B cell (primary cell): Measurements from ENCODE around the gene MRPL52. TPM values are rescaled to one million over a fixed set of nuclear protein-coding genes. Genes with fewer than 3 reads are reported as not detected.

Experiments
- ATAC-seq: fragments of 200-7000 bp; cut with Tn5 transposase; one replicate; pipeline ENCODE4 v1.10.0; 2021; ENCODE audit warnings: low read depth, mild to moderate bottlenecking, moderate number of reproducible peaks, moderate library complexity
- CTCF ChIA-PET: fragments of 350-600 bp; sonication (Branson Sonifier 250); formaldehyde crosslinking; loops from one replicate; lab custom pipeline; 2021; ENCODE audit warnings: antibody characterized with exemption, inconsistent platforms; lab: Charles Lee
- POLR2A ChIA-PET: fragments of 350-600 bp; sonication (Branson Sonifier 250); formaldehyde crosslinking; loops from one replicate; lab custom pipeline; 2021; ENCODE audit warnings: antibody characterized with exemption; lab: Charles Lee
- DNase-seq: peaks from one replicate; pipeline ENCODE4 v3.0.0; 2013
- H2AFZ ChIP-seq: 2 replicates; pipeline ENCODE4 v1.6.1; 2012; ENCODE audit warnings: mild to moderate bottlenecking, low read depth, low read length; ENCODE audit not compliant: insufficient read depth, poor library complexity, severe bottlenecking
- H3K27ac ChIP-seq, 2 donors: 1 replicate in 1 of 2; 2 replicates in 1 of 2; pipeline ENCODE4 v1.5.1; 2012 to 2013; ENCODE audit warnings: low read length in 2 of 2, mild to moderate bottlenecking in 2 of 2, moderate library complexity in 1 of 2
- H3K27me3 ChIP-seq, 4 experiments: fragments of 200-600 bp in 1 of 4; sonication (generic) in 1 of 4; replicated peaks in 1 of 4; 1 replicate in 2 of 4; 2 replicates in 2 of 4; pipeline versions ENCODE4 v1.6.1 to v1.7.0; 2013 to 2016; ENCODE audit warnings: low read length in 3 of 4, mild to moderate bottlenecking in 2 of 4, mixed read lengths in 1 of 4, moderate library complexity in 1 of 4; ENCODE audit not compliant: insufficient read depth in 4 of 4, control insufficient read depth in 3 of 4; ENCODE audit errors: control extremely low read depth in 1 of 4
- H3K36me3 ChIP-seq, 2 experiments: replicated peaks in 1 of 2; 1 replicate in 1 of 2; 2 replicates in 1 of 2; pipeline versions ENCODE4 v1.6.1 to v1.7.1; 2013; ENCODE audit warnings: low read length in 1 of 2; ENCODE audit not compliant: insufficient read depth in 2 of 2, control insufficient read depth in 1 of 2; ENCODE audit errors: control extremely low read depth in 1 of 2, extremely low read depth in 1 of 2
- H3K4me1 ChIP-seq, 2 donors: fragments of 200-600 bp in 1 of 2; sonication (generic) in 1 of 2; 1 replicate in 1 of 2; 2 replicates in 1 of 2; pipeline versions ENCODE4 v1.5.1 to v1.6.1; 2013 to 2017; ENCODE audit warnings: low read length in 2 of 2; ENCODE audit not compliant: control insufficient read depth in 2 of 2, insufficient read depth in 2 of 2
- H3K4me2 ChIP-seq: replicated peaks from 2 replicates; pipeline ENCODE3; 2012; ENCODE audit warnings: mild to moderate bottlenecking, low read depth, low read length; ENCODE audit not compliant: poor library complexity, severe bottlenecking
- H3K4me3 ChIP-seq, 5 experiments: fragments of 200-600 bp in 1 of 5; sonication (generic) in 1 of 5; 1 replicate in 3 of 5; 2 replicates in 2 of 5; pipeline versions ENCODE4 v1.5.1 to v1.7.0; 2011 to 2016; ENCODE audit warnings: low read length in 4 of 5, mild to moderate bottlenecking in 4 of 5, low read depth in 2 of 5, control low read depth in 1 of 5, moderate library complexity in 1 of 5; ENCODE audit not compliant: insufficient read depth in 1 of 5; ENCODE audit errors: control extremely low read depth in 1 of 5, extremely low read depth in 1 of 5
- H3K79me2 ChIP-seq: fragments of 200-600 bp; sonication (generic); one replicate; pipeline ENCODE4 v1.6.0; 2016; ENCODE audit warnings: low read length; ENCODE audit not compliant: control insufficient read depth, insufficient read depth
- H3K9ac ChIP-seq: fragments of 200-600 bp; sonication (generic); 2 replicates; pipeline ENCODE4 v1.6.1; 2017; ENCODE audit warnings: mild to moderate bottlenecking, low read length, moderate library complexity
- H3K9me3 ChIP-seq, 3 donors: one replicate each; pipeline versions ENCODE4 v1.6.1 to v1.7.1; 2013; ENCODE audit warnings: low read length in 2 of 3; ENCODE audit not compliant: control insufficient read depth in 2 of 3, insufficient read depth in 1 of 3; ENCODE audit errors: control extremely low read depth in 1 of 3
- H4K20me1 ChIP-seq: 2 replicates; pipeline ENCODE4 v1.6.0; 2012; ENCODE audit warnings: mild to moderate bottlenecking, low read length; ENCODE audit not compliant: insufficient read depth, control insufficient read depth, poor library complexity, severe bottlenecking
- H3K27ac Mint-ChIP-seq: one replicate; pipeline ENCODE4 v1.8.0; 2021; ENCODE audit warnings: mixed read lengths
- H3K27me3 Mint-ChIP-seq: one replicate; pipeline ENCODE4 v1.8.0; 2021; ENCODE audit warnings: mixed read lengths
- H3K4me1 Mint-ChIP-seq: one replicate; pipeline ENCODE4 v1.8.0; 2021; ENCODE audit warnings: mixed read lengths
- H3K4me3 Mint-ChIP-seq: one replicate; pipeline ENCODE4 v1.8.0; 2021; ENCODE audit warnings: mixed read lengths
- H3K9me3 Mint-ChIP-seq: one replicate; pipeline ENCODE4 v1.8.0; 2022; ENCODE audit warnings: mixed read lengths; ENCODE audit not compliant: insufficient read depth
- EZH2 ChIP-seq: IDR thresholded peaks from 2 replicates; pipeline ENCODE4 v1.6.1; 2012; ENCODE audit warnings: borderline replicate concordance, low read depth, mild to moderate bottlenecking, moderate library complexity, low read length; ENCODE audit not compliant: insufficient read depth, poor library complexity, severe bottlenecking
- WGBS: methylation state at CpG from one replicate; pipeline ENCODE4 v1.1.5; 2013; ENCODE audit warnings: missing lambda C conversion rate; ENCODE audit not compliant: insufficient coverage; 5-methylcytosine and 5-hydroxymethylcytosine counted together
- intact Hi-C: fragments of 100-400 bp; cut with micrococcal nuclease; formaldehyde crosslinking; loops from one replicate; pipeline ENCODE4 v1.10.0; 2022
- polyA plus RNA-seq: library from polyadenylated mRNA; depleted of rRNA; stranded (reverse); fragments of >200 nt; gene quantifications from 2 replicates; pipeline ENCODE4 v1.2.3, GENCODE V29; 2012
- total RNA-seq, 2 donors: library from RNA; stranded (reverse); fragments of 120-200 nt in 1 of 2; gene quantifications; 1 replicate in 1 of 2; 2 replicates in 1 of 2; pipeline versions ENCODE4 v1.2.3 to v1.2.4, GENCODE V29; 2013 to 2022
- TF ChIP-seq, protein P1 (sequence below): fragments of 200-600 bp; IDR thresholded peaks from one replicate; pipeline ENCODE4 v1.8.0; 2022; ENCODE audit warnings: antibody characterized with exemption, mild to moderate bottlenecking

The MRPL52 gene
- total and polyA plus RNA-seq, 2 donors (not counting 1 experiment from before 2014, with no cell fraction given), result 37.4 to 91.6 TPM

GRCh38 chr14:22865424-22866405, 36.0 kb downstream of the MRPL52 start:
- Mint-ChIP-seq H3K4me1 (peaks cover 4% of the 10 kb centered on the region), H3K27me3 (no peaks in the 10 kb centered on the region), H3K27ac (no peak overlapping the region), H3K9me3 (no peaks in the 10 kb centered on the region), H3K4me3 (no peak overlapping the region)
- Histone ChIP-seq H3K4me1 (peaks cover 7 to 12% of the 10 kb centered on the region in 2 donors), H3K79me2 (peaks cover 7% of the 10 kb centered on the region), H3K27ac (no peak overlapping the region), H3K36me3 (no peaks in the 10 kb centered on the region), H4K20me1 (no peaks in the 10 kb centered on the region), H3K27me3 (peaks cover 0 to 3% (median 0%) of the 10 kb centered on the region in 4 experiments), H3K9ac (no peak overlapping the region), H2AFZ (no peak overlapping the region), H3K4me3 (no peak overlapping the region), H3K9me3 (no peaks in the 10 kb centered on the region), H3K4me2 (no peak overlapping the region)
- CTCF ChIA-PET, result interaction anchor here (0.6 to 2.0 kb wide), 9 partner anchors 9 to 296 kb away, joined by 3 to 7 read pairs (median 4); no protein-coding TSS in a partner anchor
- TF ChIP-seq, protein P1, sequence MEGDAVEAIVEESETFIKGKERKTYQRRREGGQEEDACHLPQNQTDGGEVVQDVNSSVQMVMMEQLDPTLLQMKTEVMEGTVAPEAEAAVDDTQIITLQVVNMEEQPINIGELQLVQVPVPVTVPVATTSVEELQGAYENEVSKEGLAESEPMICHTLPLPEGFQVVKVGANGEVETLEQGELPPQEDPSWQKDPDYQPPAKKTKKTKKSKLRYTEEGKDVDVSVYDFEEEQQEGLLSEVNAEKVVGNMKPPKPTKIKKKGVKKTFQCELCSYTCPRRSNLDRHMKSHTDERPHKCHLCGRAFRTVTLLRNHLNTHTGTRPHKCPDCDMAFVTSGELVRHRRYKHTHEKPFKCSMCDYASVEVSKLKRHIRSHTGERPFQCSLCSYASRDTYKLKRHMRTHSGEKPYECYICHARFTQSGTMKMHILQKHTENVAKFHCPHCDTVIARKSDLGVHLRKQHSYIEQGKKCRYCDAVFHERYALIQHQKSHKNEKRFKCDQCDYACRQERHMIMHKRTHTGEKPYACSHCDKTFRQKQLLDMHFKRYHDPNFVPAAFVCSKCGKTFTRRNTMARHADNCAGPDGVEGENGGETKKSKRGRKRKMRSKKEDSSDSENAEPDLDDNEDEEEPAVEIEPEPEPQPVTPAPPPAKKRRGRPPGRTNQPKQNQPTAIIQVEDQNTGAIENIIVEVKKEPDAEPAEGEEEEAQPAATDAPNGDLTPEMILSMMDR, result no peak
- no peak for TF ChIP-seq EZH2
- no peak for DNase-seq
- WGBS, result 84% methylated on average over 2 of the region's 6 CpGs
- POLR2A ChIA-PET, result interaction anchor here (0.9 kb wide), 1 partner anchor 64 kb away, joined by 3 read pairs; the partner anchor contains the start of gene PRMT5
- no peak for ATAC-seq
- intact Hi-C loops, result no loop called here
